ENCODE data around the gene CCL5.

DNA sequence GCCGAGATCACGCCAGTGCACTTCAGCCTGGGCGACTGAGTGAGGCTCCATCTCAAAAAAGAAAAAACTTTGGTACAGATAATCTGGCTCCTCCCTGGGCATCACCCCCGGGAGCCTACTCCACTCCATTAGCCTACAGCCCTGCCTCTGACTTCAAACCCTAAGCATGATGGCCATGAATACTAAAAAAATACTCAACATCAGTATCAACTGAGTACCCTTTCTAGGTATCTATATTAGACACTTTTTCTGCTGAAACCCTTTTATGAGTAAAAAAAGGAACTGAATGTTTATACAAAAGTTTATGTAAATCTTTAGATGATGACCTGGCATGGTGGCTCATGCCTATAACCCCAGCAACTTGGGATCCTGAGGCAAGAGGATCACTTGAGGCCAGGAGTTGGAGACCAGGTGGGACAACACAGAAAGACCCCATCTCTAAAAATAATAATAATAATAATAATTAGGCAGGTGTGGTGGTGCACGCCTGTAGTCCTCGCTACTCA, 43.5 kb upstream of the CCL5 start:
- TF ChIP-seq, protein P1, sequence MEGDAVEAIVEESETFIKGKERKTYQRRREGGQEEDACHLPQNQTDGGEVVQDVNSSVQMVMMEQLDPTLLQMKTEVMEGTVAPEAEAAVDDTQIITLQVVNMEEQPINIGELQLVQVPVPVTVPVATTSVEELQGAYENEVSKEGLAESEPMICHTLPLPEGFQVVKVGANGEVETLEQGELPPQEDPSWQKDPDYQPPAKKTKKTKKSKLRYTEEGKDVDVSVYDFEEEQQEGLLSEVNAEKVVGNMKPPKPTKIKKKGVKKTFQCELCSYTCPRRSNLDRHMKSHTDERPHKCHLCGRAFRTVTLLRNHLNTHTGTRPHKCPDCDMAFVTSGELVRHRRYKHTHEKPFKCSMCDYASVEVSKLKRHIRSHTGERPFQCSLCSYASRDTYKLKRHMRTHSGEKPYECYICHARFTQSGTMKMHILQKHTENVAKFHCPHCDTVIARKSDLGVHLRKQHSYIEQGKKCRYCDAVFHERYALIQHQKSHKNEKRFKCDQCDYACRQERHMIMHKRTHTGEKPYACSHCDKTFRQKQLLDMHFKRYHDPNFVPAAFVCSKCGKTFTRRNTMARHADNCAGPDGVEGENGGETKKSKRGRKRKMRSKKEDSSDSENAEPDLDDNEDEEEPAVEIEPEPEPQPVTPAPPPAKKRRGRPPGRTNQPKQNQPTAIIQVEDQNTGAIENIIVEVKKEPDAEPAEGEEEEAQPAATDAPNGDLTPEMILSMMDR (IDR thresholded peaks at IDR 0.05 in 4 of 5, conservative IDR thresholded peaks at IDR 0.05 in 1 of 5) = no peak
- TF ChIP-seq POLR2A (IDR thresholded peaks at IDR 0.05) = no peak
